Measurements from ENCODE around the gene SNX20. TPM values are rescaled to one million over a fixed set of nuclear protein-coding genes. Genes with fewer than 3 reads are reported as not detected.

SNX20 gene
- total and polyA plus RNA-seq, 2 of the 4 experiments (the other 2 are of a cell fraction) = not detected

DNA sequence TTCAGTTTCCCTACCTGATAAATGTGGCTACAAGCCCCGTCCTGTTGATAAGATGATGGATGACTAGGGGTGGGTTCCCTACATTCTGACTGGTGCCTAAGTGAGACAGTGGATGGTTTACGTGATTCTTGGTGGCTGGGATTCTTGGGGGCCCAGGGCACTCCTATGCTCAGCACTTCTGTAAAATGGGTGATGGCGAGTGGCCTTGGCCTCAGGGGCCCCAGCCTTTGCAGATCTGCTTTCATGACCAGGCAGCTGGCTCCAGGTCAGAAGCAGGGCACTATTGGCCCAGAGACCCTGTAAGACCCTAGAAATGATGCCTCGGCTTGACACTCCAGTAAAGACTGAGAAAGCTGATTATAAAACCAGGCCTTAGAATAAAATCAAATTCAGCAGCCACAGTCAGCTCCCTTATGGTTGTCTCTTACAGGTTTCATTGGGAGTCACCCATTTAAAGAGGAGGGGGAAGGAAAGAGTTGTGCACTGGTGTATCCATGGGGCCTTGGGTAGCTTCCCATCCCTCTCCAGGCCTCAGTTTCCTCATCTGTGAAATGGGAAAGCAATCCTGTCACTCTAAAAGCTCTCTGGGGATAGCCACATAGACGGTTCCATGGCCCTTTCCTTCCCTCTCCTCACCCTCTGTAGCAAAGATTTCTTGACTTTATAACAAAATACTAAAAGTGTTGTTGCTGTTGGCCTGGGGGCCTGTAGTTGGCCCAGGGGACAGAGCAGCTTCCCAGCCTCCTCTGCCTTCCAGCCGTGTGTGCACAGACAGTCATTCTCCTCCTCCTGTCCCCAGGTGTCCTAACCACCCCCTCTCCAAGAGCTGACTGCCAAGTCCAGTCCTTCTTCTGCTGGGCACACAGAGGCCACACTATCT is 1.2 kb downstream of the SNX20 start:
- no peak overlapping the region for H3K4me2 ChIP-seq (ENCODE audit: low read depth, low read length)
- no peak overlapping the region for H4K5ac ChIP-seq (ENCODE audit: low read depth, low read length)
- no peak overlapping the region for H3K56ac ChIP-seq (ENCODE audit: extremely low read depth, insufficient read depth, low read length)
- no peaks in the 10 kb centered on the region for H3K4me1 ChIP-seq (ENCODE audit: control insufficient read depth, insufficient read depth, low read length)
- H3K9me3 ChIP-seq (ENCODE audit: control insufficient read depth, insufficient read depth, low read length) = no peaks in the 10 kb centered on the region
- dilution Hi-C loops (cut with HindIII; ENCODE audit: low sequenced_read_pairs, unreplicated experiment) (no loop called here), intact Hi-C loops (cut with micrococcal nuclease) (no loop called here), in situ Hi-C loops (cut with MboI; ENCODE audit: low sequenced_read_pairs) (loop anchor here (10.0 kb wide), 1 partner anchor 125 kb away; no protein-coding TSS in a partner anchor)
- no peak overlapping the region for H2BK15ac ChIP-seq (ENCODE audit: low read depth, low read length)
- H2BK5ac ChIP-seq (ENCODE audit: low read depth, low read length, poor library complexity, severe bottlenecking) = no peak overlapping the region
- WGBS, 2 experiments (ENCODE audit: extremely low coverage in 2 of 2, insufficient read length in 1 of 2) = 54% methylated on average over 2 of the region's 6 CpGs; no CpG with 5 or more reads in 1 of the 2 experiments
- no peaks in the 10 kb centered on the region for H3K36me3 ChIP-seq (ENCODE audit: control insufficient read depth, insufficient read depth, low read length)
- H2AFZ ChIP-seq (replicated peaks; ENCODE audit: low read length, poor library complexity) = no peak overlapping the region
- no peak overlapping the region for H4K91ac ChIP-seq (ENCODE audit: insufficient read depth, low read depth, low read length)
- DNase-seq (no peak), ATAC-seq (ENCODE audit: low read depth) (no peak)
- BruUV-seq (replicated peaks) = no TSS peak
- H4K20me1 ChIP-seq (ENCODE audit: insufficient read depth, low read length) = no peaks in the 10 kb centered on the region
- H2BK20ac ChIP-seq (ENCODE audit: low read depth, low read length) = no peak overlapping the region
- no peak overlapping the region for H2AK9ac ChIP-seq (replicated peaks; ENCODE audit: low read depth, low read length, poor library complexity)
- no peak overlapping the region for H3K4ac ChIP-seq (ENCODE audit: low read depth, low read length)
- H3K27ac ChIP-seq (ENCODE audit: insufficient read depth, low read length) = no peak overlapping the region
- no peak overlapping the region for H3K18ac ChIP-seq (ENCODE audit: low read depth, low read length)
- ChIA-PET CTCF (no interaction called here), POLR2A (ENCODE audit: unreplicated experiment) (no interaction called here)
- no peak overlapping the region for H4K8ac ChIP-seq (ENCODE audit: low read depth in 2 of 2, low read length in 2 of 2)
- no peak overlapping the region for H2BK120ac ChIP-seq (ENCODE audit: low read depth, low read length)
- no peak overlapping the region for H3K9ac ChIP-seq (ENCODE audit: low read depth, low read length)
- no peak overlapping the region for H3K14ac ChIP-seq (replicated peaks; ENCODE audit: low read depth, low read length)
- H3K9me1 ChIP-seq (ENCODE audit: insufficient read depth, low read length) = no peaks in the 10 kb centered on the region
- H3K23ac ChIP-seq (ENCODE audit: low read depth, low read length) = no peak overlapping the region
- H3K27me3 ChIP-seq (ENCODE audit: control insufficient read depth, insufficient read depth, low read length) = peaks cover 7% of the 10 kb centered on the region
- no peaks in the 10 kb centered on the region for H3K79me1 ChIP-seq (ENCODE audit: low read depth in 1 of 2, low read length in 2 of 2)
- H2AK5ac ChIP-seq (ENCODE audit: low read depth, low read length) = no peak overlapping the region
- H3K4me3 ChIP-seq (ENCODE audit: insufficient read depth, low read depth, low read length) = no peak overlapping the region
- no peak for TF ChIP-seq FOS (IDR thresholded peaks at IDR 0.05; ENCODE audit: low read depth, low read length)
- TF ChIP-seq CEBPB (IDR thresholded peaks at IDR 0.05; ENCODE audit: low read depth, low read length) = no peak
- TF ChIP-seq, protein P1, sequence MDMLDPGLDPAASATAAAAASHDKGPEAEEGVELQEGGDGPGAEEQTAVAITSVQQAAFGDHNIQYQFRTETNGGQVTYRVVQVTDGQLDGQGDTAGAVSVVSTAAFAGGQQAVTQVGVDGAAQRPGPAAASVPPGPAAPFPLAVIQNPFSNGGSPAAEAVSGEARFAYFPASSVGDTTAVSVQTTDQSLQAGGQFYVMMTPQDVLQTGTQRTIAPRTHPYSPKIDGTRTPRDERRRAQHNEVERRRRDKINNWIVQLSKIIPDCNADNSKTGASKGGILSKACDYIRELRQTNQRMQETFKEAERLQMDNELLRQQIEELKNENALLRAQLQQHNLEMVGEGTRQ (IDR thresholded peaks at IDR 0.05; ENCODE audit: low read depth, low read length) = no peak
- no peak for TF ChIP-seq POLR2A (IDR thresholded peaks at IDR 0.05; ENCODE audit: low read depth, low read length)
- no peak for TF ChIP-seq NFE2L2 (IDR thresholded peaks at IDR 0.05; ENCODE audit: low read depth, low read length)
- TF ChIP-seq MXI1 (IDR thresholded peaks at IDR 0.05; ENCODE audit: borderline replicate concordance, low read depth, low read length) = no peak
- TF ChIP-seq, protein P2, sequence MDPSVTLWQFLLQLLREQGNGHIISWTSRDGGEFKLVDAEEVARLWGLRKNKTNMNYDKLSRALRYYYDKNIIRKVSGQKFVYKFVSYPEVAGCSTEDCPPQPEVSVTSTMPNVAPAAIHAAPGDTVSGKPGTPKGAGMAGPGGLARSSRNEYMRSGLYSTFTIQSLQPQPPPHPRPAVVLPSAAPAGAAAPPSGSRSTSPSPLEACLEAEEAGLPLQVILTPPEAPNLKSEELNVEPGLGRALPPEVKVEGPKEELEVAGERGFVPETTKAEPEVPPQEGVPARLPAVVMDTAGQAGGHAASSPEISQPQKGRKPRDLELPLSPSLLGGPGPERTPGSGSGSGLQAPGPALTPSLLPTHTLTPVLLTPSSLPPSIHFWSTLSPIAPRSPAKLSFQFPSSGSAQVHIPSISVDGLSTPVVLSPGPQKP (IDR thresholded peaks at IDR 0.05; ENCODE audit: borderline replicate concordance, low read depth, low read length) = no peak
- TF ChIP-seq MAFK (IDR thresholded peaks at IDR 0.05; ENCODE audit: low read depth, low read length) = no peak
- no peak for TF ChIP-seq RCOR1 (IDR thresholded peaks at IDR 0.05; ENCODE audit: insufficient replicate concordance, low read length)
- no peak for TF ChIP-seq RAD21 (IDR thresholded peaks at IDR 0.05; ENCODE audit: low read length)
- TF ChIP-seq SMC3 (IDR thresholded peaks at IDR 0.05; ENCODE audit: low read depth, low read length) = no peak
- TF ChIP-seq MAZ (IDR thresholded peaks at IDR 0.05; ENCODE audit: borderline replicate concordance, low read depth, low read length) = no peak
- TF ChIP-seq, protein P3, sequence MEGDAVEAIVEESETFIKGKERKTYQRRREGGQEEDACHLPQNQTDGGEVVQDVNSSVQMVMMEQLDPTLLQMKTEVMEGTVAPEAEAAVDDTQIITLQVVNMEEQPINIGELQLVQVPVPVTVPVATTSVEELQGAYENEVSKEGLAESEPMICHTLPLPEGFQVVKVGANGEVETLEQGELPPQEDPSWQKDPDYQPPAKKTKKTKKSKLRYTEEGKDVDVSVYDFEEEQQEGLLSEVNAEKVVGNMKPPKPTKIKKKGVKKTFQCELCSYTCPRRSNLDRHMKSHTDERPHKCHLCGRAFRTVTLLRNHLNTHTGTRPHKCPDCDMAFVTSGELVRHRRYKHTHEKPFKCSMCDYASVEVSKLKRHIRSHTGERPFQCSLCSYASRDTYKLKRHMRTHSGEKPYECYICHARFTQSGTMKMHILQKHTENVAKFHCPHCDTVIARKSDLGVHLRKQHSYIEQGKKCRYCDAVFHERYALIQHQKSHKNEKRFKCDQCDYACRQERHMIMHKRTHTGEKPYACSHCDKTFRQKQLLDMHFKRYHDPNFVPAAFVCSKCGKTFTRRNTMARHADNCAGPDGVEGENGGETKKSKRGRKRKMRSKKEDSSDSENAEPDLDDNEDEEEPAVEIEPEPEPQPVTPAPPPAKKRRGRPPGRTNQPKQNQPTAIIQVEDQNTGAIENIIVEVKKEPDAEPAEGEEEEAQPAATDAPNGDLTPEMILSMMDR (conservative IDR thresholded peaks at IDR 0.05; ENCODE audit: low read depth, low read length) = no peak
- TF ChIP-seq BHLHE40 (IDR thresholded peaks at IDR 0.05; ENCODE audit: low read depth, low read length) = no peak
- TF ChIP-seq CHD1 (IDR thresholded peaks at IDR 0.05; ENCODE audit: low read depth, low read length) = no peak

Data from IMR-90 (cell line).